Astrocyte (in vitro differentiated cells and primary cell): ENCODE results near the gene MN1. TPM values are rescaled to one million over a fixed set of nuclear protein-coding genes. Genes with fewer than 3 reads are reported as not detected.

Experiments
- DNase-seq: peaks from one replicate; pipeline ENCODE4 v3.0.0-alpha.2; 2010; ENCODE audit warnings: low read depth
- FAIRE-seq: peaks from 2 replicates; lab custom pipeline; 2011; peaks lifted over from hg19 to GRCh38; lab: Jason Lieb, UNC
- H2AFZ ChIP-seq: 2 replicates; pipeline ENCODE4 v1.6.0; 2012; ENCODE audit warnings: low read depth, low read length, inconsistent platforms
- H3K27ac ChIP-seq: 2 replicates; pipeline ENCODE4 v1.5.1; 2011; ENCODE audit warnings: low read depth, low read length, inconsistent platforms
- H3K27me3 ChIP-seq: 2 replicates; pipeline ENCODE4 v1.6.0; 2011; ENCODE audit warnings: low read length, inconsistent platforms; ENCODE audit not compliant: insufficient read depth
- H3K36me3 ChIP-seq: 2 replicates; pipeline ENCODE4 v1.5.1; 2011; ENCODE audit warnings: low read length, inconsistent platforms; ENCODE audit not compliant: insufficient read depth
- H3K4me1 ChIP-seq: 2 replicates; pipeline ENCODE4 v1.5.1; 2011; ENCODE audit warnings: low read length, inconsistent platforms; ENCODE audit not compliant: insufficient read depth
- H3K4me2 ChIP-seq: 2 replicates; pipeline ENCODE4 v1.6.0; 2012; ENCODE audit warnings: low read length, inconsistent platforms
- H3K4me3 ChIP-seq: 2 replicates; pipeline ENCODE4 v1.5.1; 2011; ENCODE audit warnings: low read depth, mild to moderate bottlenecking, low read length, inconsistent platforms; ENCODE audit not compliant: insufficient read depth
- H3K79me2 ChIP-seq: 2 replicates; pipeline ENCODE4 v1.6.0; 2012; ENCODE audit warnings: mild to moderate bottlenecking, low read length, inconsistent platforms; ENCODE audit not compliant: insufficient read depth
- H3K9ac ChIP-seq: 2 replicates; pipeline ENCODE4 v1.6.0; 2012; ENCODE audit warnings: mild to moderate bottlenecking, low read length, inconsistent platforms
- H3K9me3 ChIP-seq: 2 replicates; pipeline ENCODE4 v1.5.1; 2012; ENCODE audit warnings: low read depth, mild to moderate bottlenecking, low read length, inconsistent platforms; ENCODE audit not compliant: insufficient read depth
- H4K20me1 ChIP-seq: 2 replicates; pipeline ENCODE4 v1.6.0; 2012; ENCODE audit warnings: low read length, inconsistent platforms; ENCODE audit not compliant: insufficient read depth
- H3K27ac Mint-ChIP-seq: one replicate; pipeline ENCODE4 v1.8.0; 2021; ENCODE audit warnings: mild to moderate bottlenecking, mixed read lengths; ENCODE audit not compliant: unreplicated experiment
- H3K27me3 Mint-ChIP-seq: one replicate; pipeline ENCODE4 v1.8.0; 2021; ENCODE audit warnings: low read depth, mixed read lengths; ENCODE audit not compliant: unreplicated experiment
- H3K36me3 Mint-ChIP-seq: one replicate; pipeline ENCODE4 v1.8.0; 2021; ENCODE audit warnings: low read depth, mixed read lengths; ENCODE audit not compliant: unreplicated experiment
- H3K4me1 Mint-ChIP-seq: one replicate; pipeline ENCODE4 v1.8.0; 2021; ENCODE audit warnings: low read depth, mixed read lengths; ENCODE audit not compliant: unreplicated experiment
- H3K4me3 Mint-ChIP-seq: one replicate; pipeline ENCODE4 v1.8.0; 2021; ENCODE audit warnings: mild to moderate bottlenecking, moderate library complexity, mixed read lengths; ENCODE audit not compliant: unreplicated experiment
- H3K9me3 Mint-ChIP-seq: one replicate; pipeline ENCODE4 v1.8.0; 2021; ENCODE audit warnings: mild to moderate bottlenecking, mixed read lengths; ENCODE audit not compliant: unreplicated experiment
- EZH2 ChIP-seq: IDR thresholded peaks from 2 replicates; pipeline ENCODE4 v1.6.1; 2012; ENCODE audit warnings: mild to moderate bottlenecking, low read length, inconsistent platforms; ENCODE audit not compliant: insufficient read depth
- total RNA-seq: library from RNA; stranded (reverse); gene quantifications from 2 replicates; pipeline ENCODE4 v1.2.1, GENCODE V29; 2021
- TF ChIP-seq, protein P1 (sequence below): IDR thresholded peaks from 2 replicates; pipeline ENCODE4 v1.5.1; 2011; ENCODE audit warnings: low read depth, mild to moderate bottlenecking, inconsistent platforms, low read length, moderate library complexity; ENCODE audit not compliant: insufficient read depth

The MN1 gene
- total RNA-seq, 1 donor from 2014 or later, result 98.6 TPM

DNA sequence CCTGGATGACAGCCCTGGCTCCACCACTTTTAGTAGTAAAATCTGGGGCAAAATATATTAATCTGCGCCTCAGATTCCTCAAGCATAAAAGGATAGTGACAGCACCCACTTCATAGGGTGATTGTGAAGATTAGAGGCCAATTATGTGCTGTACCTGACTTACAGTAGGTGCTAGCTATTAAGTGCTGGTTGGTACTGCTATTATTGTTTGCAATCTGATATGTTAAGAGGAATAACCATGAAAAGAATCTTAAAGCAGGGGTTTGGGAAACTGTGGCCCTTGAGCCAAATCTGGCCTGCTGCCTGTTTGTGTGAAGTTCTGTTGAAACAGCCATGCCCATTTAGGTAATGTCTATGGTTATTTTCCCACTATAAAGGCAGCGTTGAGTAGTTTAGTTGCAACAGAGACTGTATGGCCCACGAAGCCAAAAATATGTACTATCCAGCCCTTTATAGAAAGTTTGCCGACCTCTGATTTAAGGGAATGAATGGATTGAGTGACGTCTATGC lies 44.7 kb upstream of the MN1 start:
- H3K27ac ChIP-seq, result no peak overlapping the region
- H3K4me3 ChIP-seq, result no peak overlapping the region
- no peak overlapping the region for H2AFZ ChIP-seq
- peaks cover 12% of the 10 kb centered on the region for H4K20me1 ChIP-seq
- H3K4me1 ChIP-seq, result peaks cover 5% of the 10 kb centered on the region
- peaks cover 21% of the 10 kb centered on the region for H3K4me1 Mint-ChIP-seq
- no peak overlapping the region for H3K27ac Mint-ChIP-seq
- no peak overlapping the region for H3K4me3 Mint-ChIP-seq
- FAIRE-seq (no peak), DNase-seq (no peak)
- H3K9me3 ChIP-seq, result no peaks in the 10 kb centered on the region
- no peaks in the 10 kb centered on the region for H3K9me3 Mint-ChIP-seq
- H3K36me3 Mint-ChIP-seq, result peaks cover 35% of the 10 kb centered on the region
- no peaks in the 10 kb centered on the region for H3K27me3 Mint-ChIP-seq
- no peak for TF ChIP-seq EZH2
- TF ChIP-seq, protein P1, sequence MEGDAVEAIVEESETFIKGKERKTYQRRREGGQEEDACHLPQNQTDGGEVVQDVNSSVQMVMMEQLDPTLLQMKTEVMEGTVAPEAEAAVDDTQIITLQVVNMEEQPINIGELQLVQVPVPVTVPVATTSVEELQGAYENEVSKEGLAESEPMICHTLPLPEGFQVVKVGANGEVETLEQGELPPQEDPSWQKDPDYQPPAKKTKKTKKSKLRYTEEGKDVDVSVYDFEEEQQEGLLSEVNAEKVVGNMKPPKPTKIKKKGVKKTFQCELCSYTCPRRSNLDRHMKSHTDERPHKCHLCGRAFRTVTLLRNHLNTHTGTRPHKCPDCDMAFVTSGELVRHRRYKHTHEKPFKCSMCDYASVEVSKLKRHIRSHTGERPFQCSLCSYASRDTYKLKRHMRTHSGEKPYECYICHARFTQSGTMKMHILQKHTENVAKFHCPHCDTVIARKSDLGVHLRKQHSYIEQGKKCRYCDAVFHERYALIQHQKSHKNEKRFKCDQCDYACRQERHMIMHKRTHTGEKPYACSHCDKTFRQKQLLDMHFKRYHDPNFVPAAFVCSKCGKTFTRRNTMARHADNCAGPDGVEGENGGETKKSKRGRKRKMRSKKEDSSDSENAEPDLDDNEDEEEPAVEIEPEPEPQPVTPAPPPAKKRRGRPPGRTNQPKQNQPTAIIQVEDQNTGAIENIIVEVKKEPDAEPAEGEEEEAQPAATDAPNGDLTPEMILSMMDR, result no peak
- no peaks in the 10 kb centered on the region for H3K79me2 ChIP-seq
- H3K4me2 ChIP-seq, result no peak overlapping the region
- H3K9ac ChIP-seq, result no peak overlapping the region
- peaks cover 20% of the 10 kb centered on the region for H3K36me3 ChIP-seq
- no peaks in the 10 kb centered on the region for H3K27me3 ChIP-seq

DNA sequence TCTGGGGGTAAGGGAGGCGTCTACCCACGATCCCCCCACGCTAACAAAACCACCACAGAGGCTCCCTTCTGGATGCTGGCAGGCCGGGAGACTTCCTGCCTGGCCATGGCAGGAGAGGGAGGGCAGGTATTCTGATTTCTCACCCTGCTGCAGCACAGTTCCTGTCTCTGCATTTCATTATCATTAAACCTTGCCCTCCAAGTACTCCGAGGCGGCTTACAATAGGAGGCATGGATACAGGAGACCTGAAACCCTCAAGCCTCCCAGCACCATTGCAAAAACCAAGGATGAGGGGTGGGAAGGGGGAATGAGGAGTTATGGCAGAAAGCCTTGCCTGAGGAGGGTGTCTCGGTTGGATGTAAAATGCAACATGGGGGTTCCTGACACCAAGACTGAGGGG lies 44.1 kb upstream of the MN1 start:
- Mint-ChIP-seq H3K36me3 (peaks cover 34% of the 10 kb centered on the region), H3K9me3 (no peaks in the 10 kb centered on the region), H3K27ac (no peak overlapping the region), H3K4me1 (peaks cover 19% of the 10 kb centered on the region), H3K4me3 (no peak overlapping the region), H3K27me3 (no peaks in the 10 kb centered on the region)
- Histone ChIP-seq H3K4me2 (no peak overlapping the region), H3K4me1 (peaks cover 5% of the 10 kb centered on the region), H3K27me3 (no peaks in the 10 kb centered on the region), H3K79me2 (no peaks in the 10 kb centered on the region), H3K27ac (no peak overlapping the region), H4K20me1 (peaks cover 12% of the 10 kb centered on the region), H3K9ac (no peak overlapping the region), H3K9me3 (no peaks in the 10 kb centered on the region), H2AFZ (no peak overlapping the region), H3K4me3 (no peak overlapping the region), H3K36me3 (peaks cover 13% of the 10 kb centered on the region)
- no peak for DNase-seq
- FAIRE-seq, result no peak
- no peak for TF ChIP-seq EZH2
- TF ChIP-seq, protein P1, result no peak
